ENCODE measurements around the gene MRPS27.

- TF ChIP-seq CTCF (IDR thresholded peaks at IDR 0.05; ENCODE audit: low read depth, low read length, poor library complexity, severe bottlenecking) (no peak), EZH2phosphoT487 (IDR thresholded peaks at IDR 0.05; ENCODE audit: borderline replicate concordance, low read length) (no peak)
These were observed 130.9 kb downstream of the MRPS27 start for GRCh38 chr5:72189146-72189545.

All from DOHH2 (cell line).